Ishikawa (cell line): ENCODE data around the gene FAM78A.

Source experiments
- CEBPB ChIP-seq: IDR thresholded peaks from 2 replicates; pipeline ENCODE4 v1.6.1; 2012
- CREB1 ChIP-seq: IDR thresholded peaks from 2 replicates; pipeline ENCODE4 v1.6.1; 2012; ENCODE audit warnings: low read depth
- EGR1 ChIP-seq: IDR thresholded peaks from 2 replicates; pipeline ENCODE4 v1.6.1; 2012
- EP300 ChIP-seq: IDR thresholded peaks from 2 replicates; pipeline ENCODE4 v1.6.1; 2012; ENCODE audit warnings: borderline replicate concordance
- NFIC ChIP-seq: IDR thresholded peaks from 2 replicates; pipeline ENCODE4 v1.6.1; 2012
- RAD21 ChIP-seq: IDR thresholded peaks from 2 replicates; pipeline ENCODE4 v1.6.1; 2012; ENCODE audit warnings: low read depth
- TAF1 ChIP-seq: IDR thresholded peaks from 2 replicates; pipeline ENCODE4 v1.6.1; 2012; ENCODE audit warnings: low read depth, mild to moderate bottlenecking
- TEAD4 ChIP-seq: IDR thresholded peaks from 2 replicates; pipeline ENCODE4 v1.6.1; 2012
- USF1 ChIP-seq: IDR thresholded peaks from 2 replicates; pipeline ENCODE4 v1.6.1; 2012
- YY1 ChIP-seq: IDR thresholded peaks from 2 replicates; pipeline ENCODE4 v1.6.1; 2012; ENCODE audit warnings: low read depth
- ZBTB7A ChIP-seq: IDR thresholded peaks from 2 replicates; pipeline ENCODE4 v1.6.1; 2012; ENCODE audit warnings: low read depth
- TF ChIP-seq, protein P1 (sequence below): IDR thresholded peaks from 2 replicates; pipeline ENCODE4 v1.6.1; 2012; ENCODE audit warnings: low read depth, mild to moderate bottlenecking
- TF ChIP-seq, protein P2 (sequence below): IDR thresholded peaks from 2 replicates; pipeline ENCODE4 v1.6.1; 2012

DNA sequence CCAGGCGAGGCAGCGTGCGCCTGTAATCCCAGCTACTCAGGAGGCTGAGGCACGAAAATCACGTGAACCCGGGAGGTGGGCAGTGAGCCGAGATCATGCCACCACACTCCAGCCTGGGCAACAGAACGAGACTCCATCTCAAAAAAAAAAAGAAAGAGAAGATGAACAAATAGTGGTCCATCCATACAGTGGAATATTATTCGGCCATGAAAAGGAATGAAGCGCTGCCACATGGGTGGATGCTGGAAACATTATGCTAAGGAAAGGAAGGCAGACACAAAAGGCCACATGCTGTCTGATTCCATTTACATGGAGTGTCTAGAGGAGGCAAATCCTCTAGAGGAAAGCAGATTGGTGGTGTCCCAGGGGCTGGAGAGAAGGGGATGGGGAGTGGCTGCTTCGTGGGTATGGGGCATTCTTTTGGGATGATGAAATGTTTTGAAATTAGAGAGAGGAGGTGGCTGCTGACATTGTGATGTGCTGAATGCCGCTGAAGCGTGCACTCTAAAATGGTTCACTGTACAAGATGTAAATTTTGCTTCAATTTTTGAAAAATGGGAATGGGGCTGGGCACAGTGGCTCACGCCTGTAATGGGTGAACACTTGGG lies 30.2 kb upstream of the FAM78A start:
- TF ChIP-seq, protein P1, sequence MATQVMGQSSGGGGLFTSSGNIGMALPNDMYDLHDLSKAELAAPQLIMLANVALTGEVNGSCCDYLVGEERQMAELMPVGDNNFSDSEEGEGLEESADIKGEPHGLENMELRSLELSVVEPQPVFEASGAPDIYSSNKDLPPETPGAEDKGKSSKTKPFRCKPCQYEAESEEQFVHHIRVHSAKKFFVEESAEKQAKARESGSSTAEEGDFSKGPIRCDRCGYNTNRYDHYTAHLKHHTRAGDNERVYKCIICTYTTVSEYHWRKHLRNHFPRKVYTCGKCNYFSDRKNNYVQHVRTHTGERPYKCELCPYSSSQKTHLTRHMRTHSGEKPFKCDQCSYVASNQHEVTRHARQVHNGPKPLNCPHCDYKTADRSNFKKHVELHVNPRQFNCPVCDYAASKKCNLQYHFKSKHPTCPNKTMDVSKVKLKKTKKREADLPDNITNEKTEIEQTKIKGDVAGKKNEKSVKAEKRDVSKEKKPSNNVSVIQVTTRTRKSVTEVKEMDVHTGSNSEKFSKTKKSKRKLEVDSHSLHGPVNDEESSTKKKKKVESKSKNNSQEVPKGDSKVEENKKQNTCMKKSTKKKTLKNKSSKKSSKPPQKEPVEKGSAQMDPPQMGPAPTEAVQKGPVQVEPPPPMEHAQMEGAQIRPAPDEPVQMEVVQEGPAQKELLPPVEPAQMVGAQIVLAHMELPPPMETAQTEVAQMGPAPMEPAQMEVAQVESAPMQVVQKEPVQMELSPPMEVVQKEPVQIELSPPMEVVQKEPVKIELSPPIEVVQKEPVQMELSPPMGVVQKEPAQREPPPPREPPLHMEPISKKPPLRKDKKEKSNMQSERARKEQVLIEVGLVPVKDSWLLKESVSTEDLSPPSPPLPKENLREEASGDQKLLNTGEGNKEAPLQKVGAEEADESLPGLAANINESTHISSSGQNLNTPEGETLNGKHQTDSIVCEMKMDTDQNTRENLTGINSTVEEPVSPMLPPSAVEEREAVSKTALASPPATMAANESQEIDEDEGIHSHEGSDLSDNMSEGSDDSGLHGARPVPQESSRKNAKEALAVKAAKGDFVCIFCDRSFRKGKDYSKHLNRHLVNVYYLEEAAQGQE: no peak
- no peak for TF ChIP-seq RAD21
- no peak for TF ChIP-seq YY1
- TF ChIP-seq CEBPB: no peak
- no peak for TF ChIP-seq EGR1
- TF ChIP-seq, protein P2, sequence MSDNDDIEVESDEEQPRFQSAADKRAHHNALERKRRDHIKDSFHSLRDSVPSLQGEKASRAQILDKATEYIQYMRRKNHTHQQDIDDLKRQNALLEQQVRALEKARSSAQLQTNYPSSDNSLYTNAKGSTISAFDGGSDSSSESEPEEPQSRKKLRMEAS: no peak
- TF ChIP-seq ZBTB7A: no peak
- TF ChIP-seq CREB1: no peak
- no peak for TF ChIP-seq TAF1
- TF ChIP-seq NFIC: no peak
- TF ChIP-seq USF1: no peak
- no peak for TF ChIP-seq TEAD4
- TF ChIP-seq EP300: no peak
